ENCODE results near the gene SUFU. TPM values are rescaled to one million over a fixed set of nuclear protein-coding genes. Genes with fewer than 3 reads are reported as not detected.

Gene SUFU
- total RNA-seq, 1 donor from 2014 or later: 0.79 TPM

GRCh38 chr10:102675011-102675665 lies 171.4 kb downstream of the SUFU start:
- FAIRE-seq: no peak
- TF ChIP-seq CTCF (IDR thresholded peaks at IDR 0.05; ENCODE audit: insufficient read depth, low read length, severe bottlenecking): no peak
- H3K4me3 ChIP-seq (ENCODE audit: low read depth, low read length): no peak overlapping the region
- no peaks in the 10 kb centered on the region for H3K27me3 ChIP-seq (ENCODE audit: control insufficient read depth, insufficient read depth, low read length)
- H3K36me3 ChIP-seq (ENCODE audit: control insufficient read depth, insufficient read depth, low read length): no peaks in the 10 kb centered on the region
- peak; percentile 54 for DNase-seq (ENCODE audit: low read depth)

GRCh38 chr10:102675666-102676533 lies 172.1 kb downstream of the SUFU start:
- no peak for TF ChIP-seq CTCF (IDR thresholded peaks at IDR 0.05; ENCODE audit: insufficient read depth, low read length, severe bottlenecking)
- FAIRE-seq (no peak), DNase-seq (ENCODE audit: low read depth) (peak; percentile 73)
- H3K4me3 ChIP-seq (ENCODE audit: low read depth, low read length): no peak overlapping the region
- no peaks in the 10 kb centered on the region for H3K36me3 ChIP-seq (ENCODE audit: control insufficient read depth, insufficient read depth, low read length)
- H3K27me3 ChIP-seq (ENCODE audit: control insufficient read depth, insufficient read depth, low read length): no peaks in the 10 kb centered on the region

- H3K27me3 ChIP-seq (ENCODE audit: control insufficient read depth, insufficient read depth, low read length): no peaks in the 10 kb centered on the region
- no peak for TF ChIP-seq CTCF (IDR thresholded peaks at IDR 0.05; ENCODE audit: insufficient read depth, low read length, severe bottlenecking)
- H3K36me3 ChIP-seq (ENCODE audit: control insufficient read depth, insufficient read depth, low read length): no peaks in the 10 kb centered on the region
- DNase-seq (ENCODE audit: low read depth) (no peak), FAIRE-seq (no peak)
- H3K4me3 ChIP-seq (ENCODE audit: low read depth, low read length): no peak overlapping the region
These were observed 173.0 kb downstream of the SUFU start for GRCh38 chr10:102676534-102677315.

GRCh38 chr10:102677331-102678067 lies 173.7 kb downstream of the SUFU start:
- Histone ChIP-seq H3K27me3 (ENCODE audit: control insufficient read depth, insufficient read depth, low read length) (no peaks in the 10 kb centered on the region), H3K4me3 (ENCODE audit: low read depth, low read length) (no peak overlapping the region), H3K36me3 (ENCODE audit: control insufficient read depth, insufficient read depth, low read length) (no peaks in the 10 kb centered on the region)
- DNase-seq (ENCODE audit: low read depth) (no peak), FAIRE-seq (no peak)
- TF ChIP-seq CTCF (IDR thresholded peaks at IDR 0.05; ENCODE audit: insufficient read depth, low read length, severe bottlenecking): no peak

- H3K4me3 ChIP-seq (ENCODE audit: low read depth, low read length): no peak overlapping the region
- FAIRE-seq (no peak), DNase-seq (ENCODE audit: low read depth) (no peak)
- no peak for TF ChIP-seq CTCF (IDR thresholded peaks at IDR 0.05; ENCODE audit: insufficient read depth, low read length, severe bottlenecking)
- no peaks in the 10 kb centered on the region for H3K36me3 ChIP-seq (ENCODE audit: control insufficient read depth, insufficient read depth, low read length)
- H3K27me3 ChIP-seq (ENCODE audit: control insufficient read depth, insufficient read depth, low read length): no peaks in the 10 kb centered on the region
These were observed 174.3 kb downstream of the SUFU start for GRCh38 chr10:102678068-102678400.

Data from bronchial epithelial cell (primary cell).